C4-2B (cell line): ENCODE measurements around the gene PTGES3L.

Experiments
- H3K27ac ChIP-seq: fragments of 450-650 bp; 2 replicates; pipeline ENCODE4 v1.5.1; 2017
- CTCF ChIP-seq: fragments of 450-650 bp; conservative IDR thresholded peaks from 2 replicates; pipeline ENCODE4 v1.5.1; 2017; ENCODE audit warnings: mild to moderate bottlenecking
- ZFX ChIP-seq: fragments of 450-650 bp; IDR thresholded peaks from 2 replicates; pipeline ENCODE4 v1.6.1; 2017

PTGES3L gene

GRCh38 chr17:42979511-42980273 is at the start of gene PTGES3L:
Gene PTGES3L, minus strand, starts transcription at chr17:42980080. Its CDS starts 27 bp downstream, at chr17:42980053.
- peak within 1 kb of the TSS; percentile 98 for H3K27ac ChIP-seq

GRCh38 chr17:43028221-43028861 is 48.5 kb upstream of the PTGES3L start:
- no peak overlapping the region for H3K27ac ChIP-seq
- TF ChIP-seq ZFX (no peak), CTCF (no peak)

More at GRCh38 chr17:42979511-42980273, at the start of gene PTGES3L:
- TF ChIP-seq CTCF (no peak), ZFX (no peak)

GRCh38 chr17:43027091-43028032 is 47.5 kb upstream of the PTGES3L start:
- no peak for TF ChIP-seq CTCF
- no peak for TF ChIP-seq ZFX
- H3K27ac ChIP-seq: no peak overlapping the region

- no peak for TF ChIP-seq ZFX
- no peak for TF ChIP-seq CTCF
- H3K27ac ChIP-seq: no peak overlapping the region
These were observed 46.7 kb upstream of the PTGES3L start for GRCh38 chr17:43026595-43026994.

GRCh38 chr17:43025766-43026537 is 46.1 kb upstream of the PTGES3L start:
- no peak for TF ChIP-seq CTCF
- TF ChIP-seq ZFX: no peak
- H3K27ac ChIP-seq: no peak overlapping the region

GRCh38 chr17:43025290-43025657 is 45.4 kb upstream of the PTGES3L start:
- TF ChIP-seq ZFX (no peak), CTCF (no peak)
- no peak overlapping the region for H3K27ac ChIP-seq
